HCT116 (cell line): ENCODE data around the gene SIRPB1. TPM values are rescaled to one million over a fixed set of nuclear protein-coding genes. Genes with fewer than 3 reads are reported as not detected.

Experiments used
- ATAC-seq: fragments of 200-7000 bp; cut with Tn5 transposase; 2 replicates; pipeline ENCODE4 v1.9.1; 2020; ENCODE audit warnings: mild to moderate bottlenecking, moderate library complexity
- BruUV-seq: library from RNA; stranded (reverse); fragments of 400-500 nt; replicated peaks from 2 replicates; lab custom pipeline; 2021; lab: Mats Ljungman, UMichigan
- CTCF ChIA-PET: fragments of 300-600 bp; sonication (Branson Sonifier 250); formaldehyde crosslinking; loops from one replicate; lab custom pipeline; 2021; ENCODE audit warnings: antibody characterized with exemption; lab: Charles Lee
- POLR2A ChIA-PET: fragments of 300-600, 350-600 bp; sonication (Branson Sonifier 250); formaldehyde crosslinking; loops from one replicate; lab custom pipeline; 2021; ENCODE audit warnings: antibody characterized with exemption; lab: Charles Lee
- RAD21 ChIA-PET, 2 experiments: fragments of 300-600 bp; sonication (Branson Sonifier 250); formaldehyde crosslinking; loops; one replicate each; lab custom pipeline; 2023; ENCODE audit warnings: low total read pairs in 2 of 2; ENCODE audit not compliant: uncharacterized antibody in 2 of 2, unreplicated experiment in 2 of 2, low non-redundant PET in 1 of 2; lab: Charles Lee
- DNase-seq: peaks from one replicate; pipeline ENCODE4 v3.0.0-alpha.2; 2010; ENCODE audit warnings: low read depth, low spot score
- H2AFZ ChIP-seq: fragments of 200-600 bp; shearing (Covaris generic), sonication (generic); 2 replicates; pipeline ENCODE4 v1.6.1; 2017; ENCODE audit warnings: low read depth, mixed run types, mixed read lengths, antibody characterized with exemption, low read length; ENCODE audit not compliant: poor library complexity, severe bottlenecking
- H3K27ac ChIP-seq: 2 replicates; pipeline ENCODE4 v1.5.1; 2012; ENCODE audit warnings: low read depth, low read length
- H3K27me3 ChIP-seq: fragments of 200-600 bp; sonication (generic); 2 replicates; pipeline ENCODE4 v1.6.1; 2016; ENCODE audit warnings: mixed run types, low read length, mixed read lengths; ENCODE audit not compliant: insufficient read depth
- H3K36me3 ChIP-seq, 2 experiments: fragments of 200-500 bp in 1 of 2; fragments of 200-600 bp in 1 of 2; sonication (Bioruptor generic) in 1 of 2; sonication (generic) in 1 of 2; 2 replicates each; pipeline versions ENCODE4 v1.5.1 to v1.6.1; 2014 to 2016; ENCODE audit warnings: low read length in 2 of 2, inconsistent platforms in 1 of 2, mixed read lengths in 1 of 2, mixed run types in 1 of 2; ENCODE audit not compliant: insufficient read depth in 2 of 2, control insufficient read depth in 1 of 2
- H3K4me1 ChIP-seq, 2 experiments: fragments of 200-600 bp in 1 of 2; sonication (generic) in 1 of 2; 2 replicates each; pipeline versions ENCODE4 v1.5.1 to v1.6.1; 2012 to 2017; ENCODE audit warnings: low read length in 2 of 2, inconsistent platforms in 1 of 2, mild to moderate bottlenecking in 1 of 2, mixed read lengths in 1 of 2, mixed run types in 1 of 2, moderate library complexity in 1 of 2; ENCODE audit not compliant: insufficient read depth in 2 of 2, control insufficient read depth in 1 of 2
- H3K4me2 ChIP-seq: fragments of 200-600 bp; sonication (generic); 2 replicates; pipeline ENCODE4 v1.6.1; 2017; ENCODE audit warnings: mixed run types, low read length, mixed read lengths
- H3K4me3 ChIP-seq, 2 experiments: fragments of 200-600 bp in 1 of 2; sonication (generic) in 1 of 2; replicated peaks in 1 of 2; 2 replicates each; pipeline ENCODE4 v1.5.1; 2011 to 2016; ENCODE audit warnings: low read length in 2 of 2, control low read depth in 1 of 2, low read depth in 1 of 2, mild to moderate bottlenecking in 1 of 2, mixed read lengths in 1 of 2, mixed run types in 1 of 2
- H3K79me2 ChIP-seq: fragments of 200-600 bp; sonication (generic); 2 replicates; pipeline ENCODE4 v1.6.1; 2017; ENCODE audit warnings: mild to moderate bottlenecking, mixed run types, low read length, moderate library complexity, mixed read lengths; ENCODE audit not compliant: insufficient read depth
- H3K9ac ChIP-seq: fragments of 200-600 bp; sonication (generic); 2 replicates; pipeline ENCODE4 v1.6.1; 2016; ENCODE audit warnings: low read length, mixed read lengths
- H3K9me2 ChIP-seq: fragments of 200-600 bp; sonication (generic), shearing (Covaris generic); 2 replicates; pipeline ENCODE4 v1.6.1; 2017; ENCODE audit warnings: mixed run types, mild to moderate bottlenecking, moderate library complexity; ENCODE audit not compliant: insufficient read depth
- H3K9me3 ChIP-seq, 2 experiments: fragments of 200-500 bp in 1 of 2; fragments of 200-600 bp in 1 of 2; sonication (Bioruptor generic) in 1 of 2; sonication (generic) in 1 of 2; 2 replicates each; pipeline ENCODE4 v1.6.1; 2014 to 2017; ENCODE audit warnings: low read length in 2 of 2, mixed read lengths in 2 of 2, inconsistent platforms in 1 of 2, low read depth in 1 of 2, mild to moderate bottlenecking in 1 of 2, mixed run types in 1 of 2, moderate library complexity in 1 of 2; ENCODE audit not compliant: control insufficient read depth in 1 of 2, insufficient read depth in 1 of 2
- H4K20me1 ChIP-seq: fragments of 200-600 bp; sonication (generic), shearing (Covaris generic); 2 replicates; pipeline ENCODE4 v1.6.1; 2017; ENCODE audit warnings: mixed run types, mild to moderate bottlenecking, moderate library complexity; ENCODE audit not compliant: insufficient read depth
- CBX3 ChIP-seq: IDR thresholded peaks from 2 replicates; pipeline ENCODE4 v1.6.1; 2012; ENCODE audit warnings: low read depth
- CEBPB ChIP-seq: IDR thresholded peaks from 2 replicates; pipeline ENCODE4 v1.6.1; 2012; ENCODE audit warnings: low read depth
- EGR1 ChIP-seq: IDR thresholded peaks from 2 replicates; pipeline ENCODE4 v1.6.1; 2012; ENCODE audit warnings: low read depth
- ELF1 ChIP-seq: IDR thresholded peaks from 2 replicates; pipeline ENCODE4 v1.6.1; 2012; ENCODE audit warnings: low read depth, borderline replicate concordance
- FOSL1 ChIP-seq: IDR thresholded peaks from 2 replicates; pipeline ENCODE4 v1.6.1; 2012; ENCODE audit warnings: low read depth
- JUND ChIP-seq: IDR thresholded peaks from 2 replicates; pipeline ENCODE4 v1.6.1; 2012
- POLR2A ChIP-seq: IDR thresholded peaks from 2 replicates; pipeline ENCODE4 v1.7.0; 2011; ENCODE audit warnings: borderline replicate concordance; ENCODE audit not compliant: insufficient read depth, insufficient read length; ENCODE audit errors: extremely low read depth
- POLR2AphosphoS5 ChIP-seq: IDR thresholded peaks from 2 replicates; pipeline ENCODE4 v1.6.1; 2011; ENCODE audit warnings: mild to moderate bottlenecking, low read depth, low read length, moderate library complexity
- RAD21 ChIP-seq: IDR thresholded peaks from 2 replicates; pipeline ENCODE4 v1.6.1; 2012; ENCODE audit warnings: low read depth, mild to moderate bottlenecking
- SIN3A ChIP-seq: IDR thresholded peaks from 2 replicates; pipeline ENCODE4 v1.6.1; 2012; ENCODE audit warnings: low read depth
- SP1 ChIP-seq: IDR thresholded peaks from 2 replicates; pipeline ENCODE4 v1.6.1; 2012; ENCODE audit warnings: low read depth
- SRF ChIP-seq: IDR thresholded peaks from 2 replicates; pipeline ENCODE4 v1.6.1; 2012; ENCODE audit warnings: low read depth
- YY1 ChIP-seq: IDR thresholded peaks from 2 replicates; pipeline ENCODE4 v1.6.1; 2011; ENCODE audit warnings: low read length, low read depth, moderate library complexity, mild to moderate bottlenecking; ENCODE audit not compliant: insufficient replicate concordance; ENCODE audit errors: extremely low read depth
- ZFX ChIP-seq: fragments of 450-650 bp; IDR thresholded peaks from 2 replicates; pipeline ENCODE4 v1.6.1; 2017
- intact Hi-C: fragments of 100-400 bp; cut with micrococcal nuclease; formaldehyde crosslinking; loops from 2 replicates; pipeline ENCODE4 v1.10.0; 2022
- total RNA-seq: library from RNA; stranded (reverse); gene quantifications from one replicate; pipeline ENCODE4 v1.2.1, GENCODE V29; 2021; ENCODE audit not compliant: unreplicated experiment
- TF ChIP-seq, protein P1 (sequence below), 3 experiments: fragments of 200-600 bp in 1 of 3; sonication (generic) in 1 of 3; IDR thresholded peaks in 2 of 3; conservative IDR thresholded peaks in 1 of 3; 2 replicates each; pipeline ENCODE4 v1.5.1; 2012 to 2017; ENCODE audit warnings: low read depth in 2 of 3, low read length in 2 of 3, antibody characterized with exemption in 1 of 3, borderline replicate concordance in 1 of 3, control low read depth in 1 of 3, mild to moderate bottlenecking in 1 of 3, mixed read lengths in 1 of 3, mixed run types in 1 of 3, moderate library complexity in 1 of 3; ENCODE audit not compliant: insufficient read depth in 1 of 3
- TF ChIP-seq, protein P2 (sequence below): IDR thresholded peaks from 2 replicates; pipeline ENCODE4 v1.6.1; 2012
- TF ChIP-seq, protein P3 (sequence below): IDR thresholded peaks from 2 replicates; pipeline ENCODE4 v1.6.1; 2012

SIRPB1 gene
- total RNA-seq, 1 experiment from 2014 or later, result 1.9 TPM

DNA sequence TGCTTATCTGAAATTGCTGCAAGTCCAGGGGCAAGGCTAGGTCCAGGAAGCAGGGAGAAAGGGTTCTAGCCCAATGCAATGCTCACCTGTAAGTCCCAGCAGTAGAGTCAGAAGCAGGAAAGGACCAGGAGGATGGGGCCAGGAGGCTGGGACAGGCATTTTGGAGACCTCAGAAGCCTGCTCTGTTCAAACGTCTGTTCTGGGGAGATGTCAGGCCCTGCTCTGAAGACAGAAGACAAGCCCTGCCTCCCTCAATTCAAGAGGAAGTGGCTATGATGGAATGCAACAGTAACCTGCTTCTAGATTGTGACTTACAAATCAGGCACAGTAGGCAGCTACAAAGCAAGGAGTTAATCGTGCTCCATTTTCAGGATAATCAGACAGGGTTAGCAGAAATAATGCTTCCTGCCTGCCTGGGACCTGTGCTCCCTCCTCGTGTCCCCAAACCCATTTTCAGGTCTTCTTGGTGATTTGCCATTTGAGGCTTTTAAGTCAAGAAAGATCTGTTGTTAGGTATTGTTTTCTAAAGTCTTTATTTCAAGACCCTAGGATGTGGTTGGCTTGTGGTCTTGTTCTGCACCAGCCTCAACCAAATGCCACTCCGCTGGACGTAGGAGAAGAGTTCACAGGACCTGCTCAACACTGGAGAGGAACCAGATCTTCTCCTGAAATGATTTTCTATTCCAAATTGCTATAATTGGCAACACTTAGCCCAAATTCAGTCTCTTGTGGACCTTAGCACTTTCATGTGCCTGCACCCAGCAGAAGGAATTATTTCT, 37.9 kb upstream of the SIRPB1 start, which contains the start of gene SIRPG:
Gene SIRPG (minus strand): TSS at position 224 of the 779 bp plus-strand sequence. CDS start 65 bp downstream, at position 159.
- no TSS peak for BruUV-seq
- Histone ChIP-seq H3K27ac (no peak within 1 kb of the TSS), H3K9ac (no peak within 1 kb of the TSS), H3K4me2 (no peak within 1 kb of the TSS), H3K79me2 (no peaks in the 10 kb centered on the region), H3K36me3 (no peaks in the 10 kb centered on the region), H2AFZ (no peak within 1 kb of the TSS), H3K9me3 (no peaks in the 10 kb centered on the region), H3K9me2 (no peaks in the 10 kb centered on the region), H3K4me3 (no peak within 1 kb of the TSS), H4K20me1 (no peaks in the 10 kb centered on the region), H3K4me1 (no peaks in the 10 kb centered on the region; a peak in 1 of 4 replicates), H3K27me3 (peaks cover 44% of the 10 kb centered on the region)
- POLR2A ChIA-PET, result no interaction called here
- RAD21 ChIA-PET, result no interaction called here
- TF ChIP-seq JUND, result no peak
- no peak for TF ChIP-seq ELF1
- TF ChIP-seq EGR1, result no peak
- TF ChIP-seq RAD21, result no peak
- no peak for TF ChIP-seq POLR2AphosphoS5
- no peak for TF ChIP-seq ZFX
- TF ChIP-seq YY1, result no peak
- TF ChIP-seq SRF, result no peak
- TF ChIP-seq CEBPB, result no peak
- TF ChIP-seq, protein P1, sequence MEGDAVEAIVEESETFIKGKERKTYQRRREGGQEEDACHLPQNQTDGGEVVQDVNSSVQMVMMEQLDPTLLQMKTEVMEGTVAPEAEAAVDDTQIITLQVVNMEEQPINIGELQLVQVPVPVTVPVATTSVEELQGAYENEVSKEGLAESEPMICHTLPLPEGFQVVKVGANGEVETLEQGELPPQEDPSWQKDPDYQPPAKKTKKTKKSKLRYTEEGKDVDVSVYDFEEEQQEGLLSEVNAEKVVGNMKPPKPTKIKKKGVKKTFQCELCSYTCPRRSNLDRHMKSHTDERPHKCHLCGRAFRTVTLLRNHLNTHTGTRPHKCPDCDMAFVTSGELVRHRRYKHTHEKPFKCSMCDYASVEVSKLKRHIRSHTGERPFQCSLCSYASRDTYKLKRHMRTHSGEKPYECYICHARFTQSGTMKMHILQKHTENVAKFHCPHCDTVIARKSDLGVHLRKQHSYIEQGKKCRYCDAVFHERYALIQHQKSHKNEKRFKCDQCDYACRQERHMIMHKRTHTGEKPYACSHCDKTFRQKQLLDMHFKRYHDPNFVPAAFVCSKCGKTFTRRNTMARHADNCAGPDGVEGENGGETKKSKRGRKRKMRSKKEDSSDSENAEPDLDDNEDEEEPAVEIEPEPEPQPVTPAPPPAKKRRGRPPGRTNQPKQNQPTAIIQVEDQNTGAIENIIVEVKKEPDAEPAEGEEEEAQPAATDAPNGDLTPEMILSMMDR (IDR thresholded peaks at IDR 0.05 in 2 of 3, conservative IDR thresholded peaks at IDR 0.05 in 1 of 3; ENCODE audit: borderline replicate concordance in 1 of 3, insufficient read depth in 1 of 3, low read depth in 2 of 3, low read length in 2 of 3), result no peak
- no peak for TF ChIP-seq CBX3
- no peak for TF ChIP-seq SP1
- TF ChIP-seq, protein P2, sequence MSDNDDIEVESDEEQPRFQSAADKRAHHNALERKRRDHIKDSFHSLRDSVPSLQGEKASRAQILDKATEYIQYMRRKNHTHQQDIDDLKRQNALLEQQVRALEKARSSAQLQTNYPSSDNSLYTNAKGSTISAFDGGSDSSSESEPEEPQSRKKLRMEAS, result no peak
- TF ChIP-seq SIN3A, result no peak
- TF ChIP-seq, protein P3, sequence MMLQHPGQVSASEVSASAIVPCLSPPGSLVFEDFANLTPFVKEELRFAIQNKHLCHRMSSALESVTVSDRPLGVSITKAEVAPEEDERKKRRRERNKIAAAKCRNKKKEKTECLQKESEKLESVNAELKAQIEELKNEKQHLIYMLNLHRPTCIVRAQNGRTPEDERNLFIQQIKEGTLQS, result no peak
- TF ChIP-seq POLR2A, result no peak
- TF ChIP-seq FOSL1, result no peak
- DNase-seq (no peak), ATAC-seq (no peak)
- intact Hi-C loops, result no loop called here
- CTCF ChIA-PET, result no interaction called here
